NOMO-1 (cell line): Measurements from ENCODE around the gene PHF14.

Source experiments
- DNase-seq, 2 experiments: peaks; one replicate each; lab custom pipeline; 2025; ENCODE audit not compliant: unreplicated experiment in 2 of 2; lab: John Stamatoyannopoulos, UW

The PHF14 gene

GRCh38 chr7:11082121-11082520 lies 108.4 kb downstream of the PHF14 start:
- no peak for DNase-seq

GRCh38 chr7:11082552-11083213 lies 109.0 kb downstream of the PHF14 start:
- DNase-seq: no peak

GRCh38 chr7:11083214-11083568 lies 109.5 kb downstream of the PHF14 start:
- no peak for DNase-seq

GRCh38 chr7:11104578-11104977 lies 130.9 kb downstream of the PHF14 start:
- no peak for DNase-seq

GRCh38 chr7:11109659-11110058 lies 136.0 kb downstream of the PHF14 start:
- DNase-seq: no peak

GRCh38 chr7:11120068-11120664 lies 146.5 kb downstream of the PHF14 start:
- DNase-seq: no peak

GRCh38 chr7:11120675-11121220 lies 147.1 kb downstream of the PHF14 start:
- no peak for DNase-seq

- no peak for DNase-seq
Measured at GRCh38 chr7:11124856-11125559, 151.3 kb downstream of the PHF14 start.

- no peak for DNase-seq
Measured at GRCh38 chr7:11127114-11127785, 153.6 kb downstream of the PHF14 start.

- DNase-seq: no peak
Measured at GRCh38 chr7:11127988-11128387, 154.3 kb downstream of the PHF14 start.

GRCh38 chr7:11128498-11128897 lies 154.8 kb downstream of the PHF14 start:
- DNase-seq: no peak

GRCh38 chr7:11130012-11130411 lies 156.3 kb downstream of the PHF14 start:
- DNase-seq: no peak

- DNase-seq: no peak
Measured at GRCh38 chr7:11130601-11131000, 156.9 kb downstream of the PHF14 start.

- no peak for DNase-seq
Measured at GRCh38 chr7:11133436-11133959, 159.8 kb downstream of the PHF14 start.

- no peak for DNase-seq
Measured at GRCh38 chr7:11135573-11135972, 161.9 kb downstream of the PHF14 start.

GRCh38 chr7:11141541-11141940 lies 167.9 kb downstream of the PHF14 start:
- DNase-seq: no peak

- no peak for DNase-seq
Measured at GRCh38 chr7:11153694-11154093, 180.0 kb downstream of the PHF14 start.

GRCh38 chr7:11155883-11156282 lies 182.2 kb downstream of the PHF14 start:
- DNase-seq: no peak

GRCh38 chr7:11161499-11161898 lies 187.8 kb downstream of the PHF14 start:
- DNase-seq: no peak

GRCh38 chr7:11163220-11163619 lies 189.5 kb downstream of the PHF14 start:
- no peak for DNase-seq

- DNase-seq: no peak
Measured at GRCh38 chr7:11166051-11166450, 192.4 kb downstream of the PHF14 start.
